ENCODE data around the gene VCL.

DNA sequence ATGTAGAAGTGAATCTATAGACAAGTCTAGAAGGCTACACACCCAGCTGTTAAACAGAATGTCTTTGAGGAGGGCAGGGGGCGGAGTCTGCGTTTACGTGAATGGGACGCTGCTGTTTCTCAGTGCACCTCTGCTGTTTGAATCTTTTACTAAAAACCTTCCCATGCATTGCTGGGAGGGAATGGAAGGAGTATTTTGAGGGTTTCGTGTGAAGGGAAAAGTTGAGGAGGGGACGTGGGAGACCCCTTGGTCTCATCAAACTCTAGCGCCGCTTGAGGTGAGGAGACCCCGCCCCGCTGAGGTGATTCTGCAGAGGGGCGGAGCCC lies 492 bp upstream of the VCL start:
- TF ChIP-seq JUND (IDR thresholded peaks at IDR 0.05) (no peak), EGR1 (IDR thresholded peaks at IDR 0.05; ENCODE audit: low read depth in 2 of 2) (no peak), RAD21 (IDR thresholded peaks at IDR 0.05) (no peak)
- TF ChIP-seq, protein P1, sequence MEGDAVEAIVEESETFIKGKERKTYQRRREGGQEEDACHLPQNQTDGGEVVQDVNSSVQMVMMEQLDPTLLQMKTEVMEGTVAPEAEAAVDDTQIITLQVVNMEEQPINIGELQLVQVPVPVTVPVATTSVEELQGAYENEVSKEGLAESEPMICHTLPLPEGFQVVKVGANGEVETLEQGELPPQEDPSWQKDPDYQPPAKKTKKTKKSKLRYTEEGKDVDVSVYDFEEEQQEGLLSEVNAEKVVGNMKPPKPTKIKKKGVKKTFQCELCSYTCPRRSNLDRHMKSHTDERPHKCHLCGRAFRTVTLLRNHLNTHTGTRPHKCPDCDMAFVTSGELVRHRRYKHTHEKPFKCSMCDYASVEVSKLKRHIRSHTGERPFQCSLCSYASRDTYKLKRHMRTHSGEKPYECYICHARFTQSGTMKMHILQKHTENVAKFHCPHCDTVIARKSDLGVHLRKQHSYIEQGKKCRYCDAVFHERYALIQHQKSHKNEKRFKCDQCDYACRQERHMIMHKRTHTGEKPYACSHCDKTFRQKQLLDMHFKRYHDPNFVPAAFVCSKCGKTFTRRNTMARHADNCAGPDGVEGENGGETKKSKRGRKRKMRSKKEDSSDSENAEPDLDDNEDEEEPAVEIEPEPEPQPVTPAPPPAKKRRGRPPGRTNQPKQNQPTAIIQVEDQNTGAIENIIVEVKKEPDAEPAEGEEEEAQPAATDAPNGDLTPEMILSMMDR (IDR thresholded peaks at IDR 0.05; ENCODE audit: low read depth, low read length, missing input control) = no peak
- TF ChIP-seq, protein P2, sequence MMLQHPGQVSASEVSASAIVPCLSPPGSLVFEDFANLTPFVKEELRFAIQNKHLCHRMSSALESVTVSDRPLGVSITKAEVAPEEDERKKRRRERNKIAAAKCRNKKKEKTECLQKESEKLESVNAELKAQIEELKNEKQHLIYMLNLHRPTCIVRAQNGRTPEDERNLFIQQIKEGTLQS (IDR thresholded peaks at IDR 0.05) = no peak
